Subcutaneous adipose tissue (tissue), 4 donors: ENCODE measurements around the gene FXYD5. TPM values are rescaled to one million over a fixed set of nuclear protein-coding genes. Genes with fewer than 3 reads are reported as not detected.

Source experiments
- total RNA-seq, 4 donors: library from RNA; depleted of rRNA; stranded (reverse); fragments of >200 nt; gene quantifications; one replicate each; pipeline ENCODE4 v1.1.0, GENCODE V29; 2016
- TF ChIP-seq, protein P1 (sequence below): fragments of 450-650 bp; IDR thresholded peaks from one replicate; pipeline ENCODE4 v1.5.1; 2016; ENCODE audit warnings: low read depth, mild to moderate bottlenecking, control low read depth, antibody characterized with exemption, moderate library complexity

The FXYD5 gene
- total RNA-seq, 4 donors from 2014 or later: 43.7 to 120 (median 52.4) TPM

DNA sequence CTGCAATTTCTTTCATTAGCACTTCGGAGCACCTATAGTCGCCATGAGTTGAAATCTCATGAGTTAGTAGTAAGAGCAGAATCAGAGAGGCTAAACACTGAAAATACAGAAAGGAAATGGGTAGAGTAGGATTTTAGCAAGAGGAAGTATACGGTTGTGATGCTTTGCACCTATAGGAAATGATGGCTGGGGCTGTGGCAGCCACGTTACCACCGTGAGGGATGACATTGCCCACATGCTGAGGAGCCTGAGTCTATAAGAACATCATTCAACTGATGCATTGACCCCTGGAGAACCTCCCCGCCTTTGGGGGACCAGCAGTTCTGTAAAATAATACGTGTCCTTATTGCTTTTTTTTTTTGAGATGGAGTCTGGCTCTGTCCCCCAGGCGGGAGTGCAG lies 53.6 kb downstream of the FXYD5 start:
- TF ChIP-seq, protein P1, sequence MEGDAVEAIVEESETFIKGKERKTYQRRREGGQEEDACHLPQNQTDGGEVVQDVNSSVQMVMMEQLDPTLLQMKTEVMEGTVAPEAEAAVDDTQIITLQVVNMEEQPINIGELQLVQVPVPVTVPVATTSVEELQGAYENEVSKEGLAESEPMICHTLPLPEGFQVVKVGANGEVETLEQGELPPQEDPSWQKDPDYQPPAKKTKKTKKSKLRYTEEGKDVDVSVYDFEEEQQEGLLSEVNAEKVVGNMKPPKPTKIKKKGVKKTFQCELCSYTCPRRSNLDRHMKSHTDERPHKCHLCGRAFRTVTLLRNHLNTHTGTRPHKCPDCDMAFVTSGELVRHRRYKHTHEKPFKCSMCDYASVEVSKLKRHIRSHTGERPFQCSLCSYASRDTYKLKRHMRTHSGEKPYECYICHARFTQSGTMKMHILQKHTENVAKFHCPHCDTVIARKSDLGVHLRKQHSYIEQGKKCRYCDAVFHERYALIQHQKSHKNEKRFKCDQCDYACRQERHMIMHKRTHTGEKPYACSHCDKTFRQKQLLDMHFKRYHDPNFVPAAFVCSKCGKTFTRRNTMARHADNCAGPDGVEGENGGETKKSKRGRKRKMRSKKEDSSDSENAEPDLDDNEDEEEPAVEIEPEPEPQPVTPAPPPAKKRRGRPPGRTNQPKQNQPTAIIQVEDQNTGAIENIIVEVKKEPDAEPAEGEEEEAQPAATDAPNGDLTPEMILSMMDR: no peak

DNA sequence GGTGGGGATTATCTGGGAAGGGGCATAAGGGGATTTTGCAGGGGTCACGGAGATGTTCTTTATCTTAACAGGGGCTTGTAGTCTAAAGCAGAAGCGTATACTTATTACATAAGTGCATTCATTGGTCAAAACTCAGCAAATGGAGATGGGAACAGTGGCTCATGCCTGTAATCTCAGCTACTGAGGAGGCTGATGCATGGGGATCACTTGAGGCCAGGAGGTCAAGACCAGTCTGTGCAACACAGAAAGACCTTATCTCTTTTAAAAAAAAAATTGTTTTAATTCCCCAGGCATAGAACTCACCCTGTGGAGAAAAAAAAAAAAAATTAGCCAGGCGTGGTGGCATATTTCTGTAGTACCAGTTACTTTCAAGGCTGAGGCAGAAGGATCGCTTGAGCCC lies 55.1 kb downstream of the FXYD5 start:
- TF ChIP-seq, protein P1: no peak

DNA sequence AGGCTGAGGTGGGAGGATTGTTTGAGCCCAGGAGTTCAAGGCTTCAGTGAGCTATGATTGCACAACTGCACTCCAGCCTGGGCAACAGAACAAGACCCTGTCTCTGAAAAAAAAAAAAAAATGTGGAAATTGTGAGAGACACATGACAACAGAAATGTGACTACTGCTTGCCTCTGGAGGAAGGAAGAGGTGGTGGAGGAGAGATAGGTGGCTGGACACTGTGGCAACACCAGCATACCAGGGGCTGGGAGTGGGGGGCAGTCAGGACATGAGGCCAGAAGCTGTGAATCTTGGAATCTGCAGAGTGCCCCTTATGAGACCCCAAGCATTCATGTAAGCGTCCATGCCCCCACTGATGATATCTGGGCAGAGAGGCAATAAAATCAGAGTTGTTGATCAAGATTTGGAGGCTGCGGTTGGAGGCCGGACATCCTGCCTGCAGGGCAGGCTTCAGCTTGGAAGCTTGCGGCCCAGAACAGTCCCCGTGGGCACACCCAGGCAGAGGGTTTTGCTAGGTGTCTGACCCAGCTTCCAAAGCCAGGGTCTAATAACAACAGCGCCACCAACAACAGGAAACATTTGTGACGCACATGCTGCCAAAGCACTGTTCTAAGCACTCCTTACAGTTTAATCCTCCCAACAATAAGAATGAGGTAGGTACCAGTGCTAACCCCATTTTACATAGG lies 57.2 kb downstream of the FXYD5 start:
- TF ChIP-seq, protein P1: no peak

DNA sequence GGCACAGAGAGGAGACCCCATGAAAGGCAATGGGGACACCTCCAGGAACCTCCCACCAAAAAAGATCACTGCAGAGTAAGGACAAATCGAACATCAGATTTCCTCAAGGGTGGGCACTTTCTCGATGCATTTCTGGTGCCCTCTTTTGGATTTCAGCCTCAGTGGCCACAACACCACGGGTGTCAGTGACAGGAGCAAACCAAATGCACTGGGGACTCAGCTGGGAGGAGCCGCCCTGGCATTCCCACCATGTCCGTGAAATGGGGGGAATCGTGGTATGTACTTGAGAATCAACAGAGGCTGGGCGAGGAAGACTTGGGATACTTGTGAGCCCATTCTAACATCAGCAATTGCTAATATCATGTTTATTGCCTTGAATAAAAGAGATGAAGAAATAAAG lies 57.7 kb downstream of the FXYD5 start:
- TF ChIP-seq, protein P1: no peak

DNA sequence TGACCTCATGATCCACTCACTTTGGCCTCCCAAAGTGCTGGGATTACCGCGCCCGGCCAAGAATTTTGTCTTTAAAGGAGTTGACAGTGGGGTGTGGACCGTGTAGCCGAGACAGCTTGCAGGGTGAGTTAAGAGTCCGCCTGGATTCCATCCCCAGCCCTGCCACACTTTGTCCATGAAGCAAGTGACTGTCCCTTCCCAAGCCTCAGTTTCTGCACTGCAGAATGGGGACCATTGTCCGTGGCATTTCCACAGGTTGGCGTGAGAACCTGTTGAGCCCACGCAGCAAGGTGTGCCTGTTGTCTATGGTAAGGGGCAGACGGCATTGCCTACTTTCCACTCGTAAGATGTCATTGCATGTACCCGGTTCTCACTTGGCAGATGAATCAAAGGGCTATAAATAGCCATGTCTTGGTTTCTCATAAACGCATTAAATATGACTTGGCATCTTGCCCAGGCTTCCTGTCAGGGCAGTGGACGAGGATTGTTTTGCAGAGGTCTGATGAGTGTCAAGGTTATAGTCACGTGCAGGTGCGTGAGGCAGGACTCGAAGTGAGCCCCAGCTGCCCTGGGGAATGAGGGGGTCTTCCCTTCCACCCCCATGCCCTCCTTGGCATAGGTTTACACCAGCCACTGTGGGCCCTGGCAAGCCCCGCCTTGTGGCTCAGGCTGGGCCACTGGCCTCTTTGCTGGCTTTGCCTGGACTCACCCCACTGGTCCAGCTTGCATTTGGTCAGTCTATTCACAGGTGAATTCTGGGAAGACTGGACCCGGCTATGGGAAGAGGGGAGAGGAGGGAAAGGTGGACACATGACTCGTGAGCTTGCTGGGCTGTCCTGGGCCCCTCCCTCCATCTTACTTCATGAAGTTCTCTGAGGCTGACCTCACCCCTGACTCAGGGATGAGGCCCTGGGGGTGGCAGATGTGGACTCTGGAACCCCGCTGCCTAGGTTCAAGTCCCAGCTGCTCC lies 59.4 kb downstream of the FXYD5 start:
- TF ChIP-seq, protein P1: no peak

DNA sequence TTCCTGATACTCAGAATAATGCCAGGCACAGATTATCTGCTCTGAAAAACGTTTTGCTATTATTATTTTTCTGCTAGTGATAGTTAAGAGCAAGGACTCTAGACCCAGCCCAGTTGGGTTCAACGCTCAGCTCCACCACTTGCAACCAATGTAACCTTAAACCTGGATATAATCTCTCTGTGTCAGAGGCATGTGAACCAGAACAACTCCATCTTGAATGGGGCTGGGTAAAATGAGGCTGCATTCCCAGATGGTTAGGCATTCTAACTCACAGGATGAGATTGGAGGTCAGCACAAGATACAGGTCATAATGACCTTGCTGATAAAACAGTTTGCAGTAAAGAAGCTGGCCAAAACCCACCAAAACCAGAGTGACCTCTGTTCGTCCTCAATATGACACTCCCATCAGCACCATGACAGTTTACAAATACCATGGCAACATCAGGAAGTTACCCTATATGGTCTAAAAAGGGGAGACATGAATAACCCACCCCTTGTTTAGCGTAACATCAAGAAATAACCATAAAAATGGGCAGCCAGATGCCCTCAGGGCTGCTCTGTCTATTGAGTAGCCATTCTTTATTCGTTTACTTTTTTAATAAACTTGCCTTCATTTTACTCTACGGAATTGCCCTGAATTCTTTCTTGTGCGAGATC lies 60.4 kb downstream of the FXYD5 start:
- TF ChIP-seq, protein P1: no peak
